ENCODE results near the gene D2HGDH. TPM values are rescaled to one million over a fixed set of nuclear protein-coding genes. Genes with fewer than 3 reads are reported as not detected.

The D2HGDH gene
- total RNA-seq, 1 donor from 2014 or later = 21.1 TPM

GRCh38 chr2:241692448-241692847 is 42.0 kb upstream of the D2HGDH start:
- peaks cover 0 to 32% of the 10 kb centered on the region in 2 donors for H3K36me3 ChIP-seq
- intact Hi-C loops (cut with DNase I) = no loop called here
- H3K27me3 ChIP-seq = no peaks in the 10 kb centered on the region
- H3K4me3 ChIP-seq = no peak overlapping the region
- H3K9me3 ChIP-seq = no peaks in the 10 kb centered on the region
- no peak overlapping the region for H3K27ac ChIP-seq
- no peak for DNase-seq (ENCODE audit: extremely low spot score in 2 of 2)
- TF ChIP-seq POLR2A (IDR thresholded peaks at IDR 0.05) (no peak), POLR2AphosphoS5 (IDR thresholded peaks at IDR 0.05; ENCODE audit: insufficient read depth in 1 of 2, low read depth in 1 of 2) (no peak)
- TF ChIP-seq, protein P1, sequence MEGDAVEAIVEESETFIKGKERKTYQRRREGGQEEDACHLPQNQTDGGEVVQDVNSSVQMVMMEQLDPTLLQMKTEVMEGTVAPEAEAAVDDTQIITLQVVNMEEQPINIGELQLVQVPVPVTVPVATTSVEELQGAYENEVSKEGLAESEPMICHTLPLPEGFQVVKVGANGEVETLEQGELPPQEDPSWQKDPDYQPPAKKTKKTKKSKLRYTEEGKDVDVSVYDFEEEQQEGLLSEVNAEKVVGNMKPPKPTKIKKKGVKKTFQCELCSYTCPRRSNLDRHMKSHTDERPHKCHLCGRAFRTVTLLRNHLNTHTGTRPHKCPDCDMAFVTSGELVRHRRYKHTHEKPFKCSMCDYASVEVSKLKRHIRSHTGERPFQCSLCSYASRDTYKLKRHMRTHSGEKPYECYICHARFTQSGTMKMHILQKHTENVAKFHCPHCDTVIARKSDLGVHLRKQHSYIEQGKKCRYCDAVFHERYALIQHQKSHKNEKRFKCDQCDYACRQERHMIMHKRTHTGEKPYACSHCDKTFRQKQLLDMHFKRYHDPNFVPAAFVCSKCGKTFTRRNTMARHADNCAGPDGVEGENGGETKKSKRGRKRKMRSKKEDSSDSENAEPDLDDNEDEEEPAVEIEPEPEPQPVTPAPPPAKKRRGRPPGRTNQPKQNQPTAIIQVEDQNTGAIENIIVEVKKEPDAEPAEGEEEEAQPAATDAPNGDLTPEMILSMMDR (IDR thresholded peaks at IDR 0.05) = no peak
- peaks cover 24% of the 10 kb centered on the region for H3K4me1 ChIP-seq

DNA sequence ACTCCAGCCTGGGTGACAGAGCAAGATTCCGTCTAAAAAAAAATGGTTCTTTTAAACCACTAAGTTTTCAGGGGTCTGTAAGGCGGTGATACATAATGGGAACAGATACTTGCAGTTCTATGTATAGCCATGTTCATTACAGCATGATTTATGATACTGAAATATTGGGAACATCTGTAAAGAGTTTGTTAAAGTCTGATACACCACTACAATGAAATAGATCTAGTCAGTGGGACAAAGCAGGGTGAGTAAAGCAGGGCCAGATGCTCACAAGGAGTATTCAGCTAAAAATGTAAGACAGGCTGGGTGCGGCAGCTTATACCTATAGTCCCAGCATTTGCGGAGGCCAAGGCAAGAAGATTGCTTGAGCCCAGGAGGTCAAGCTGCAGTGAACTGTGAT is 38.8 kb upstream of the D2HGDH start:
- TF ChIP-seq, protein P1 (IDR thresholded peaks at IDR 0.05) = no peak
- TF ChIP-seq POLR2A (IDR thresholded peaks at IDR 0.05) (no peak), POLR2AphosphoS5 (IDR thresholded peaks at IDR 0.05; ENCODE audit: insufficient read depth in 1 of 2, low read depth in 1 of 2) (no peak)
- H3K36me3 ChIP-seq = peaks cover 0 to 21% of the 10 kb centered on the region in 2 donors
- no peak overlapping the region for H3K27ac ChIP-seq
- intact Hi-C loops (cut with DNase I) = no loop called here
- no peak overlapping the region for H3K4me3 ChIP-seq
- peaks cover 4% of the 10 kb centered on the region for H3K4me1 ChIP-seq
- no peaks in the 10 kb centered on the region for H3K9me3 ChIP-seq
- no peaks in the 10 kb centered on the region for H3K27me3 ChIP-seq
- DNase-seq (ENCODE audit: extremely low spot score in 2 of 2) = no peak

DNA sequence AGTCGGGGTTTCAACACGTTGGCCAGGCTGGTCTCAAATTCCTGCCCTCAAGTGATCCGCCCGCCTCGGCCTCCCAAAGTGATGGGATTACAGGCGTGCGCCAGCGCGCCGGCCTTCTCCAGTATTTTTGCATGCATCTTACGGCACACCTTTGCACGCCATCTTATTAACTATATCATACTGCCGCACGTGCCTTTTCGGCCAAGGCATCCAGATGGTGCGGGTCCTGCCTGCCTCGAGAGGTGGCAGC is 33.4 kb upstream of the D2HGDH start:
- Histone ChIP-seq H3K9me3 (no peaks in the 10 kb centered on the region), H3K27me3 (no peaks in the 10 kb centered on the region), H3K4me1 (peaks cover 23% of the 10 kb centered on the region), H3K36me3 (peaks cover 0 to 12% of the 10 kb centered on the region in 2 donors), H3K4me3 (peak overlapping the region; percentile 63 to 86), H3K27ac (peak overlapping the region; percentile 85)
- intact Hi-C loops (cut with DNase I) = no loop called here
- no peak for DNase-seq (ENCODE audit: extremely low spot score in 2 of 2)
- TF ChIP-seq, protein P1 (IDR thresholded peaks at IDR 0.05) = peak in 2 of 3 experiments; percentile 21 to 26
- no peak for TF ChIP-seq POLR2AphosphoS5 (IDR thresholded peaks at IDR 0.05; ENCODE audit: insufficient read depth in 1 of 2, low read depth in 1 of 2)

- intact Hi-C loops (cut with DNase I) = loop anchor here (2.0 kb wide), 1 partner anchor 15 kb away; the partner anchor contains the start of gene DTYMK
- no peaks in the 10 kb centered on the region for H3K27me3 ChIP-seq
- DNase-seq (ENCODE audit: extremely low spot score in 2 of 2) = no peak
- H3K27ac ChIP-seq = peak within 1 kb of the TSS; percentile 85
- H3K36me3 ChIP-seq = peaks cover 0 to 17% of the 10 kb centered on the region in 2 donors
- peaks cover 23% of the 10 kb centered on the region for H3K4me1 ChIP-seq
- no peaks in the 10 kb centered on the region for H3K9me3 ChIP-seq
- TF ChIP-seq POLR2AphosphoS5 (IDR thresholded peaks at IDR 0.05; ENCODE audit: insufficient read depth in 1 of 2, low read depth in 1 of 2) (peak in 1 of 2 donors; percentile 49), POLR2A (IDR thresholded peaks at IDR 0.05) (peak in 1 of 2 donors; percentile 49)
- TF ChIP-seq, protein P1 (IDR thresholded peaks at IDR 0.05) = no peak
- H3K4me3 ChIP-seq = peak within 1 kb of the TSS; percentile 63 to 86
These were observed 32.9 kb upstream of the D2HGDH start, which contains the start of gene ING5 for GRCh38 chr2:241701399-241702154. ING5 (plus strand) TSS chr2:241702039; CDS start chr2:241702066, 27 bp downstream.

Data from vagina (tissue), 2 donors.